Smooth muscle cell of the brain vasculature (primary cell): ENCODE results near the gene CALM3.

ENCODE experiments used
- DNase-seq: peaks from one replicate; pipeline ENCODE4 v3.0.0-alpha.2; 2012; ENCODE audit warnings: low read depth, low spot score

The CALM3 gene

DNA sequence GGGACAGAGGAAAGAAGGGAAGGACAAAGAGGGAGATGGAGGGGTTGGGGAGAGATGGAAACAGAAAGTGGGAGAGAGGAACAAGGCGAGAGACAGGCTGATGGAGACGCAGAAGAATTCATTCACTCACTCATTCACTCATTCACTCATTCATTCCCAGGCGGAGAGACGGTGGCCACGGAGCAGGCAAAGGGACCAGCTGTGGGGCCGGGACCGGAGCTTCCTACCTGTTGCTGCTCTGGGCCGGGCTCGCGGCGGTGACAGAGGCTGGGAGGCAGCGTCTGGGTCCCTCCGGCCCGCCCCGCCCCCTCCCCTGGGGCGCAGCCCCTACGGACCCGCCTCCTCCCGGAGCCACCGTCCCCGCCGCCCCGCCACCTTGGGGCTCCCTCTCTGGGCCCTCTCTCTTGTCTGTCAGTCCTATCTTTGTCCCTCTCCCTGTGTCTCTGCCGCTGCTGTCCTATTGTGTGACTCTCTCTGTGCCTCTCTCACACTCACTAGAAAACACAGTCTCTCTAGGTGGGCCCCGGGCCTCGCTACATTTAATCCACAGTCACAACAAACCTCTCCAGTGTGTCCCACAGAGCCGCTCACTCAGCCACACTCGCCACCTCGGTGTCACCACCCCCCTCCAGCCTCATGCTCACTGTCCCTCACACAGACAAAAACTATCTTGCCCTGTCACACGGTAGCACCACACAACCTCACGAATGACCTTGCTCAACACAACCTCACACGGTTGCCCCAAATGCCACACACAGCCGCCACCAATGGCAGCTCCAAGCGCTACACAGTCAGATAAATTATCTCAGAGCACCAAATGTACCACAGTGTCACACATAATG is 35.0 kb downstream of the CALM3 start, which contains the start of gene GNG8:
TSS of gene GNG8 (minus strand) at position 283 of the 842 bp plus-strand sequence. CDS start 1,520 bp downstream, outside the sequence.
- no peak for DNase-seq

DNA sequence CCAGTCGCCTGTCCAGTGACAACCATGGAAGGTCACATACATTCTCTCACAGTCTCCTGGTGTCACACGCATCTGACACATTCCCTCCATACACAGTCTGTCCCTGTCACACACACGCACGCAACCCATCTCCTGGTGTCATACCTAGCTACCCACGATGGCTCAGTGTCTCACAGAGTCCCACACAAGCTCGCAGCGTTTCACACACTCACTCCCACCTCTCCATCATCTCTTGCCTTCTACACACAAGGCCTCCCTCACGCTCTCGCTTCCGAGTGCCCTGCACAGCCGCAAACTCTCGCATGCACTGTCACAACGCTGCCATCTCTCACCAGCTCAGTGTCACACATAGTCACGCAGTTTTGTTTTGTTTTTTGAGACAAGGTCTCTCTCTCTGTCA is 36.1 kb downstream of the CALM3 start:
- DNase-seq: no peak

DNA sequence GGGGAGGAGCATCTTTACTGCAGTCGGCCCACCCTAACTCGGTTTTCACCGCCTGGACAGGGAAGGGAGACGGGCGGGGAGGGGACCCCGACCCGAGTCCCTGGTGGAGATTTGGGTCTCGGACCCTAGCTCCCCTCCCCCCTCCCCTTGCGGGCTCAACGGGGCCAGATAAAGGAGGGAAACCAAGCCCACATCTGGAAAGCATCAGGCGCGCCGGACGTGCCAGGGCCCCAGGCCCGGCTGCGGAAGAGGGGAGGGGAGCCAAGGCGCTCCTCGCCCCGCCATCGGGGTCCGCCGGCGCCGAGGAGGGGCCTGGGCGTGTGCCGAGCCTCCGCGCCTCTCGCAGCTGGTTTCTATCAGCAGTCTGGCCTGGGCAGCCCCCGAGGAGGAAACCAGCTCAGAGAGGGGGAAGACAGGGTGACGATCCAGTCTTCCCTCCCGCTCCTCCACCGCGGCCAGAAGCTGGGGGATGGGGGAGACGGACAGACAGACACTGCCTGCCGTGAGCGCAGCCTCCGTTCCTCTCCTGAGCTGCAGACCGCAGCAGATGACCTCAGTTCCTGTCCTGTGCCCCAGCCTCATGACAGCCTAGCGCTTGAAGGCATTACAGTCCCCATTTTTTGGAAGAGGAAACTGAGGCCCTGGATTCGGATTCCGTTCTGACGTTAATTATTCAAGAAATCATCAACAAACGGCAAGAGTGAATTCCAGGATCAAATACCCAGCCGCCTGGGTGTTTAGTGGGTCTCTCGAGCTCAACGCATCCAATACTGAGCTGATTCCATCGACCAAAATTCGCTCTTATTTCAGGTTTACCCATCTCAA is 38.4 kb downstream of the CALM3 start:
- no peak for DNase-seq

DNA sequence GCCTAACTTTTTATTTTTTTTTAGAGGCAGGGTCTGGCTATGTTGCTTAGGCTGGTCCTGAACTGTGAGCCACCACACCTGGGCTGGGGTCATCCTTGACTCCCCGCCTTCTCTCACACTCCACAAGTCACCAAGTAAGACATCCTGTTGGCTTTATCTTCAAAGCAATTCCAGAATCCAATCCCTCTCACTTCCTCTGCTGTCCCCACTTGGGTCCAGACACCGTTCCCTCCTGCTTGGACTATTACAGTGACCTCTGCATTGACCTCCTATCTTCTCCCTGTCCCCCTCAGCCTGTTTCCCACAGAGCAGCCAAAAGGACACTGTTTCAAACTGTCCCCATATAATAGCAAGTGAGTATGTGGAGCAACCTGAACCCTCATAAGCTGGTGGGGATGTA is 39.5 kb downstream of the CALM3 start:
- no peak for DNase-seq

DNA sequence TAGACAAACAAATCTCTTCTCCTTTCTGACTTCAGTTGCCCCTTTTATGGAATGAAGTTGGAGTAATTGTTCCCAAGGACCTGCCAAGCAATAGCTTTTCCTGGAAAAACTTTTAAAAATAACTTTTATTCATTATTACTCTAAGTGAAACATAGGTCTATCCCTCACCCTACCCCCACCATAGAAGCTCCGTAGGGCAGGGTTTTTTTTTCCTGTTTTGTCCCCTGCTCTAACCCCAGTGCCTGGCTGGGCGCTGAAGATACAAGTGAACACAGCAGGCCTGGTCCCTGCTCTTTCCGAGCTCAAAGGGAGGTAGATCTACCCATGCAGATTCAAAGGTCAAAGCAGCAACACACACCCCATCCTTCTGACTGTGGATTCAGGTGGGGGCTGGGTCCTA is 43.6 kb downstream of the CALM3 start:
- no peak for DNase-seq

DNA sequence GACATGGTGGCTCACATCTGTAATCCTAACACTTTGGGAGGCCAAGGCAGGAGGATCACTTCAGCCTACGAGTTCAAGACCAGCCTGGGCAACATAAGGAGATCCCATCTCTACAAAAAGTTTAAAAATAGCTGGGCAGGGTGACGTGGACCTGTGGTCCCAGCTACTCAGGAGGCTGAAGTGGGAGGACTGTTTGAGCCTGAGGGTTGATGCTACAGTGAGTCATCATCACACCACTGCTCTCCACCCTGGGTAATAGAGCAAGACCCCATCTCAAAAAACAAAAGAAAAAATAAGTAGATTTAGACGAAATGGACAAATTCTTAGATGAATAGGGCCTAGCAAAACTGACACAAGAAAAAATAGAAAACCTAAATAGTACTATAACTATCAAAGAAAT is 45.3 kb downstream of the CALM3 start:
- no peak for DNase-seq

DNA sequence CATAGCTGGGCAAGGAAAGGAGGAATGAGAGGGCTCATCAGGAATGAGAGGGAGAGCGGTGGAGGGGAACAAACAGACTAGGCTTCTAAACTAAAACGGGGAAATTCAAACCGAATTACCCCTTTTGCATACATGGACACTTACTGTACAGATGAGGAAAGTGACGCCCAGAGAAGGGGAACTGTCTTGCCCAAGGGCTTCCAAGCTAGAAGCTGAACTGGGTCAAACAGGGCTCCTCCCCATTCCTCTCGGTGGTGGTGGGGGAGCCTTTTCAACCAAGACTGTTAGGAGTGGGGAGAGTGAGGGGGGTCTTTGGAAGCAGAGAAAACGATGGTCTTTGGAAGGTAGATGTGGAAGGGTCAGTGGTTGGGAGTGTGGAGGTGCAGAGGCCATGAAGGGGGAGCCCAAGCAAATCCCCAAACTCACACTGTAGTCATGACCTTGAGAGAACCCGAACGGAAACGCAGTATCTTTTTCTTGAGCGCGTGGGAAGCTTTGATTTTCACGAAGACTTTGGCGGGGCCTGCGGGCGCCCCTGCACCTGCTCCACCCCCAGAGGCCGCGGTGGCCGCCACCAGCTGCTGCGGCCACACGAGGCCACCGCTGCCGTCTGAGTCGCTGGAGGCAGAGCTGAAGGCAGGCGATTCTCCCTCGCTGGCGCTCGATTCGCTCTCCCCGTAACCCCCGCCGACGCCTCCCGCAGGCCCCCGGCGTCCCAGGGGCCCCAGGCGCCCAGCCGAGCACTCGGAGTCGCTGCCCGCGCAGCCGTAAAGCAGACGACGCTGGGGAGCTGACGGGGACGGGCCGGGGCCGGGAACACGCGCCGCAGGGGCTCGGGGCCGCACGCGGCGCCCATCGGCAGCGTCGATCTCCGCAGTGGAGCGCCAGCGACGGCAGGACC is 47.2 kb downstream of the CALM3 start:
- DNase-seq: no peak

DNA sequence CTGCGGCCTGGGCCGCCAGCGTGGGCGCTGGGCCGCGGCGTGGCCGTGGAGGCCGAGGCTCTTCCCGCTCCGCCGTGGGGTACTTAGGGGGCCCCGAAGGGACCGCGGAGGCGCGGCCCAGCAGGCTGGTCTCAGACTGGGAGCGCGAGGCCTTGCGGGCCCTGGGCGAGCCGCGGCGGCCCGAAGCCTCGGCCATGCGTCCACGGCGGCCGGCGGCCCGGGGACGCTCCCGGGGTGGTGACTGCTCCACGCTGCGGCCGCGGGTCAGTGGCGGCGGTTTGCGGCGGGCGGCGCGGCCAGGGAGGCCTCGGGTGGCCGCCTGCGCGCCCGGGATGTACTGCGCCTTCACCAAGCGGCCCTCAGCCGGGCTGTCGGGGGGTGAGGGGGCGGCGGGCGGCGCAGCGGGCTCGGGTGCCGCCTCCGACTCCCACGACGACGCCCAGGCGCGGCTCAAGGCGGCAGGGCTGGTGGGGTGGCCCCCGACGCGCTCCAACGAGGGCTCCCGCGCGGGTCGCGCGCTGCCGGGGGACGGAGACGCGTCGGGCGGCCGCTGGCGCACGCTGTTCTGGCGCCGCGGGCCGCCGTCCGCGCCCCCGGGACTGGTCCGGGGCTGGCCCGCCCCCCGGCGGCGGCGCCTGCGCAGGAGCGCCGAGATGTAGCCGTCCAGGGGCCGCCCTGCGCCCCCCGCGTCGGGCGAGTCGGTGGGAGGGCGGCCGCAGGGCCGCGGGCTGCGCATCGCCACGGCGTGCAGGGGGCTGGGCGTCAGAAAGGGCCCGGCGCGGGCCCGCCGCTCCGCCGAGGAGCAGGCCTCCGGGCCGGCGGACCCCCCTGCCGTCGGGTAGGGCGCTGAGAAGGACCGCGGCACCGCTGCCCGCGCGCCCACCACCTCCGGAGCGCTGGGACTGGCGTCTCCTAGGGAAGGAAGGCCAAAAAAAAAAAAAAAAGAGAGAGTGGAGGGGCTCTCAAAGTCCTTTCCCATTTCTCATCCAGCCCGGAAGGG is 48.1 kb downstream of the CALM3 start:
- no peak for DNase-seq

DNA sequence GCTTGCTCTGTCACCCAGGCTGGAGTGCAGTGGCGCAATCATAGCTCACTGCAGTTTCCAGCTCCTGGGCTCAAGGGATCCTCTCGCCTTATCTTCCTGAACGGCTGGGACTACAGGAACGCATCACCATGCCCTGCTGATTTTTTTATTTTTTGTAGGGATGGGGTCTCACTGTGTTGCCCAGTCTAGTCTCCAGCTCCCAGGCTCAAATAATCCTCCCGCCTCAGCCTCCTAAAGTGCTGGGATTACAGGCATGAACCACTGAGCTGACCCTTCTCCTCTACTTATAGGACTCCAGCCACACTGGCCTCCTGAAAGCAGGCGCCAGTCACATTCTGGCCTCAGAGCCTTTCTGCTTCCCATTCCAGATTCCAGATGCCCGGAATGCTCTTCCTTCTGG is 49.3 kb downstream of the CALM3 start:
- no peak for DNase-seq

DNA sequence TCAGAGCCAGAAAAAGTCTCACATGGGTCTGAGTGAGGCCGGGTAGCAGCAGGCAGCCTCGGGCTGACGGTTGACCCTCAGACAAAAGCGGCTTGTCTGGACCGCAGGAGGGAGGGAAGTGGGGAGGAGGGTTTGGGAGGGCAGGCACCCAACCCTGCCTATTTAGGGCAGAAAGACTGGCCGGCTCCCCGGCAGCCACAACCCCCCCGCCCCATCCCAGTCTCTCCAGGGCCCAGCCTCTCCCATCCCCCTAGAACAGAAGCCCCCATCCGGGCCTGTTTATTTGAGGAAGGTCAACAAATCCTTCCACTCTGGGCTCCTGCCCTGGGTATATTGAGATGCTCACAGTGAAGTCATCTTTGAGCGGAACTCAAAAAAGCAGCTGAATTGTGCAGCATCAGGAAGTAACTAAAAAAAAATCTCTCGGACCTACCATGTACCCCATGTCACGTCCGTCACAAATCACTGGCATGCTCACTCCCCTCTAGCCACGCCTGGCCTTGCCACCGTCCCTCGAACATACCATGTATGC is 53.6 kb downstream of the CALM3 start:
- DNase-seq: no peak

DNA sequence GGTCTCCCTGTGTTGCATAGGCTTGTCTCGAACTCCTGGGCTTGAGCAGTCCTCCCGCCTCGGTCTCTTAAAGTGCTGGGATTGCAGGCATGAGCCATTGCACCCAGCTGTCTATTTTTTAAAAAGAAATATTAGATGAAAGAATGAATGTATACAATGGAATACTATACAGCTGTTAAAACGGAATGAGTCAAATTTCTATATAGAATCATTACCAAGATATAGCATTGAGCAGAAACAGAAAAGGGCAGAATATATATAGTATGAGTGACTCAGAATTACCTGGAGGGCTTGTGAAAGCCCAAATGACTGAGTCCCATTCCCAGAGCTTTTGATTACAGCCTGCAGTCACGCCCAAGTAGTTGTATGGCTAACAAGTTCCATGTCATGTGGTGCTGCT is 55.4 kb downstream of the CALM3 start:
- DNase-seq: no peak

DNA sequence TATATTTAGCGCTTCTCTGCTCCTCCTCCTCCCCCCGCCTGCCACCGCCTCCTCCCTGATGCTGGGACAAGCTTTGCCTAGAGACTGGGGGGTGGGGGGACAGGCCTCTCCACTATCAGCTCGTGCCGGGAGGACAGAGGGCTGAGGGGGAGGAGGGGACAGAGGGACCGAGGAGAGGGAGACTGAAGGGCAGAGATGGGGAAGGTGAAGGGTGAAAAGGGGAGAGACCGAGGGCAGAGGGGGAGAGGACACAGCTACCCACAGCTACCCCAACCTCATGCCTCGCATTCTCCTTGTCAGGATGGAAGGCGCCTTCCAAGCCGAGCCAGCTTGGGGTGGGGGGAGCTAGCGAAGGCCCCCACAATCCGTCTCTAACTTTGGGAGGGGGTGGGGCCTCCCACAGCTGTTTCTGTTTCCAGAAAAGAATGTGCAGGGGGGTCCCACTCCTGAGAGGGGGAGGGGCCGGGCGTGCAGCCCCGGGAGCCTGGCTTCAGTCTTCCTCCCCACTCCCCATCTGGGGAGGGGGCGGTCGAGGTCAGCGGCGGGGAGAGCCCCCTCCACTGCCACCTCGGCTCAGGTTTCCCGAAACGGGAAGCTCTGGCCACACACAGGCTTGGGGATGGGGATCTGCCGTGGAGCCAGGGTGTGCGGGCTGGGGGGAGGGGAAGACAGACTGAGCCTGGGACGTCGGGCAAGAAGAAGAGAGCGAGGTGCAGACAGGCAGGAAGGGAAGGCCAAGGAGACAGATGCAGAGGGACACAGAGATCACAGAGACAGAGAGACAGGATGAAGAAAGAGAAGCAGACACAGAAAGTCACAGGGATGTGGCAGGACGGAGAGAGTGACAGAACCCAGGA is 58.2 kb downstream of the CALM3 start:
- DNase-seq: no peak

DNA sequence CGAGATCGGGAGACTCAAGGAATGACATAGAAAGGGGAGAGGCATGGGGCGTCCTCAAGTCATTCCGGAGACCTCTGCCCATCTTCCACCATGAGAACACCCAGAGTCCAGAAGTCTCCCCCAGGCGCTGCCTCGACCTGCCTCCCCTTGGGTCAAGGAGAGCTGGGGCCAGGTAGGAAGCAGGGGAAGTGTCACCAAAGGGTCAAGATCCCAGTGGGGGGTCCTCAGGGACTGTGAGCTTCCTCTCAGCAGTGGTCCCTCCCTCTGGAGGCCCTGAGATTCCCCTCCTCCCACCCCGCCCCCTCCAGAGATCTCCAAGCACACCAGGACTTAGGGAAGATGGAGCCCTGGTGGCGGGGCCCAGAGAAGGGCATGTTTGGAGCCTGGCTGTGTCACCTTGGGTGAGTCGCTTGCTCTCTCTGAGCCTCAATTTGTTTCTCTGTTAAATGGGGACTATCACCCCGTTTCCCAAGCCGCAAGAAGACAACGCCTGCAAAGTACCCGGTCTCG is 58.9 kb downstream of the CALM3 start:
- no peak for DNase-seq
